Activated CD8-positive, alpha-beta memory T cell treated with anti-CD3 and anti-CD28 coated beads, Interleukin-2, amount 50 U/mL, for 4 hours (primary cell): ENCODE data around the gene EGLN1.

Source experiments
- DNase-seq: peaks from one replicate; pipeline ENCODE4 v3.0.0-alpha.2; 2020

The EGLN1 gene

GRCh38 chr1:231322880-231323530 is 99.1 kb downstream of the EGLN1 start:
- no peak for DNase-seq

GRCh38 chr1:231319080-231319479 is 103.0 kb downstream of the EGLN1 start:
- DNase-seq, result no peak

GRCh38 chr1:231318568-231318967 is 103.5 kb downstream of the EGLN1 start:
- no peak for DNase-seq

- no peak for DNase-seq
Measured at GRCh38 chr1:231318015-231318355, 104.1 kb downstream of the EGLN1 start.

- no peak for DNase-seq
Measured at GRCh38 chr1:231317306-231318014, 104.6 kb downstream of the EGLN1 start.

GRCh38 chr1:231315887-231316286 is 106.2 kb downstream of the EGLN1 start:
- DNase-seq, result peak; percentile 29
